HG03196 (cell line): ENCODE data around the gene AARS2.

ENCODE experiments used
- ATAC-seq: cut with Tn5 transposase; IDR thresholded peaks from one replicate; pipeline ENCODE4 v1.9.1; 2021; ENCODE audit not compliant: unreplicated experiment

Gene AARS2

GRCh38 chr6:44301782-44302564 lies 11.2 kb downstream of the AARS2 start:
- ATAC-seq, result no peak

GRCh38 chr6:44301106-44301505 lies 12.0 kb downstream of the AARS2 start:
- no peak for ATAC-seq

GRCh38 chr6:44300292-44300823 lies 12.8 kb downstream of the AARS2 start:
- ATAC-seq, result no peak

- no peak for ATAC-seq
Observed at GRCh38 chr6:44298864-44299263, 14.3 kb downstream of the AARS2 start.

GRCh38 chr6:44298055-44298803 lies 14.9 kb downstream of the AARS2 start:
- no peak for ATAC-seq

- ATAC-seq, result no peak
Observed at GRCh38 chr6:44297063-44298038, 15.8 kb downstream of the AARS2 start.

- ATAC-seq, result no peak
Observed at GRCh38 chr6:44294832-44295791, 18.0 kb downstream of the AARS2 start.

- no peak for ATAC-seq
Observed at GRCh38 chr6:44292661-44293365, 20.3 kb downstream of the AARS2 start.

GRCh38 chr6:44291841-44292240 lies 21.3 kb downstream of the AARS2 start:
- ATAC-seq, result no peak

GRCh38 chr6:44289726-44290260 lies 23.4 kb downstream of the AARS2 start:
- ATAC-seq, result no peak

- ATAC-seq, result no peak
Observed at GRCh38 chr6:44286747-44287146, 26.4 kb downstream of the AARS2 start.

- no peak for ATAC-seq
Observed at GRCh38 chr6:44286285-44286565, 26.9 kb downstream of the AARS2 start.

- ATAC-seq, result no peak
Observed at GRCh38 chr6:44285552-44286284, 27.4 kb downstream of the AARS2 start.

GRCh38 chr6:44284867-44285266 lies 28.3 kb downstream of the AARS2 start:
- no peak for ATAC-seq

- no peak for ATAC-seq
Observed at GRCh38 chr6:44284121-44284520, 29.0 kb downstream of the AARS2 start.

GRCh38 chr6:44278774-44279697 lies 34.1 kb downstream of the AARS2 start:
- no peak for ATAC-seq

- ATAC-seq, result no peak
Observed at GRCh38 chr6:44278315-44278714, 34.8 kb downstream of the AARS2 start.
